Kidney (tissue), 14 donors: Measurements from ENCODE around the gene LRRC27. TPM values are rescaled to one million over a fixed set of nuclear protein-coding genes. Genes with fewer than 3 reads are reported as not detected.
A peak's percentile ranks its signal among the peaks of the same experiment; 100 is the strongest.

Experiments
- DNase-seq, 5 donors: peaks; one replicate each; pipeline ENCODE4 v3.0.0-alpha.2; 2013 to 2020
- FAIRE-seq: peaks from 2 replicates; lab custom pipeline; 2012; peaks lifted over from hg19 to GRCh38; lab: Jason Lieb, UNC
- H3K27ac ChIP-seq, 2 donors: one replicate each; pipeline ENCODE4 v1.7.0; 2013; ENCODE audit warnings: low read depth in 2 of 2, low read length in 2 of 2, inconsistent platforms in 1 of 2
- H3K27me3 ChIP-seq: one replicate; pipeline ENCODE4 v1.7.1; 2013; ENCODE audit warnings: low read length, inconsistent platforms; ENCODE audit not compliant: control insufficient read depth, insufficient read depth
- H3K36me3 ChIP-seq, 3 donors: one replicate each; pipeline versions ENCODE4 v1.7.0 to v1.7.1; 2013; ENCODE audit warnings: low read length in 3 of 3, control low read depth in 1 of 3, inconsistent platforms in 1 of 3; ENCODE audit not compliant: insufficient read depth in 3 of 3, control insufficient read depth in 2 of 3
- H3K4me1 ChIP-seq, 3 donors: one replicate each; pipeline versions ENCODE4 v1.7.0 to v1.7.1; 2013; ENCODE audit warnings: low read length in 3 of 3, inconsistent platforms in 1 of 3, low read depth in 1 of 3; ENCODE audit not compliant: control insufficient read depth in 2 of 3, insufficient read depth in 2 of 3
- H3K4me3 ChIP-seq, 3 donors: one replicate each; pipeline versions ENCODE4 v1.7.0 to v1.8.1; 2013; ENCODE audit warnings: low read length in 3 of 3, control low read depth in 1 of 3, inconsistent platforms in 1 of 3
- H3K9ac ChIP-seq, 3 donors: one replicate each; pipeline versions ENCODE4 v1.7.0 to v1.7.1; 2013; ENCODE audit warnings: low read length in 3 of 3, control low read depth in 1 of 3, inconsistent platforms in 1 of 3
- H3K9me3 ChIP-seq, 3 donors: one replicate each; pipeline versions ENCODE4 v1.7.0 to v1.7.1; 2013; ENCODE audit warnings: low read length in 3 of 3, control low read depth in 1 of 3, inconsistent platforms in 1 of 3; ENCODE audit not compliant: control insufficient read depth in 2 of 3, insufficient read depth in 1 of 3
- CTCF ChIP-seq: IDR thresholded peaks from 3 replicates; pipeline ENCODE4 v1.5.1; 2012; ENCODE audit warnings: mild to moderate bottlenecking, moderate library complexity, borderline replicate concordance; ENCODE audit not compliant: insufficient read depth; ENCODE audit errors: extremely low read depth
- intact Hi-C: fragments of 100-400 bp; cut with DNase I; formaldehyde crosslinking; loops from one replicate; pipeline ENCODE4 v1.11.1; 2022
- polyA plus RNA-seq: library from polyadenylated mRNA; stranded (reverse); fragments of 350-450 nt; fragmentation: Illumina TruSeq; extraction: RNeasy Lipid Tissue Mini Kit (QIAGEN cat#74804); gene quantifications from one replicate; pipeline ENCODE4 v1.2.3, GENCODE V29; 2014; ENCODE audit warnings: low read depth, low replicate concordance; ENCODE audit not compliant: insufficient read depth
- total RNA-seq: library from RNA; stranded (reverse); fragmentation: NEBNext Ultra II Directional; extraction: Animal tissue kit (Norgen Biotek cat#: 25700); gene quantifications from one replicate; pipeline ENCODE4 v1.2.1, GENCODE V29; 2021
- donor health status: control.
- donor health status: control.
- donor health status: control.
- donor health status: control.
- donor health status: control.
- donor health status: DM: yes; HTN: yes; CAD: no.
- donor health status: Normal renal cell carcinoma (clear cell type).

Gene LRRC27
- total and polyA plus RNA-seq, 2 donors from 2014 or later, result 14.4 to 14.6 TPM

- no peak for FAIRE-seq
- intact Hi-C loops, result no loop called here
- H3K4me1 ChIP-seq, result no peaks in the 10 kb centered on the region
- no peak for DNase-seq
- H3K4me3 ChIP-seq, result no peak overlapping the region
- no peak overlapping the region for H3K27ac ChIP-seq
- H3K9ac ChIP-seq, result no peak overlapping the region
- no peak for TF ChIP-seq CTCF
- H3K27me3 ChIP-seq, result no peaks in the 10 kb centered on the region
- H3K9me3 ChIP-seq, result no peaks in the 10 kb centered on the region
- no peaks in the 10 kb centered on the region for H3K36me3 ChIP-seq
Measured at GRCh38 chr10:132339276-132339675, 7.3 kb downstream of the LRRC27 start.

- Histone ChIP-seq H3K9me3 (no peaks in the 10 kb centered on the region), H3K4me3 (no peak overlapping the region), H3K9ac (no peak overlapping the region), H3K27ac (no peak overlapping the region), H3K27me3 (no peaks in the 10 kb centered on the region), H3K4me1 (no peaks in the 10 kb centered on the region), H3K36me3 (peaks cover 0 to 7% (median 7%) of the 10 kb centered on the region in 3 donors)
- FAIRE-seq (no peak), DNase-seq (peak in 1 of 5 donors; percentile 36)
- TF ChIP-seq CTCF, result no peak
- intact Hi-C loops, result no loop called here
Measured at GRCh38 chr10:132341017-132341416, 9.0 kb downstream of the LRRC27 start.

- Histone ChIP-seq H3K4me3 (no peak overlapping the region), H3K27ac (no peak overlapping the region), H3K36me3 (peaks cover 0 to 7% (median 7%) of the 10 kb centered on the region in 3 donors), H3K27me3 (no peaks in the 10 kb centered on the region), H3K4me1 (no peaks in the 10 kb centered on the region), H3K9ac (no peak overlapping the region), H3K9me3 (no peaks in the 10 kb centered on the region)
- DNase-seq, result peak in 1 of 5 donors; percentile 18
- intact Hi-C loops, result no loop called here
- no peak for FAIRE-seq
- TF ChIP-seq CTCF, result no peak
Measured at GRCh38 chr10:132341781-132342180, 9.8 kb downstream of the LRRC27 start.

- H3K4me1 ChIP-seq, result no peaks in the 10 kb centered on the region
Measured at GRCh38 chr10:132342553-132342952, 10.6 kb downstream of the LRRC27 start.

More at GRCh38 chr10:132342553-132342952, 10.6 kb downstream of the LRRC27 start:
- DNase-seq (no peak), FAIRE-seq (no peak)
- intact Hi-C loops, result no loop called here
- TF ChIP-seq CTCF, result no peak
- Histone ChIP-seq H3K27me3 (no peaks in the 10 kb centered on the region), H3K27ac (no peak overlapping the region), H3K36me3 (peaks cover 0 to 7% (median 7%) of the 10 kb centered on the region in 3 donors), H3K4me3 (no peak overlapping the region), H3K9me3 (no peaks in the 10 kb centered on the region), H3K9ac (no peak overlapping the region)
